Cardiac ventricle fibroblast (primary cell): ENCODE results near the gene EID1. TPM values are rescaled to one million over a fixed set of nuclear protein-coding genes. Genes with fewer than 3 reads are reported as not detected.

ENCODE experiments used
- total RNA-seq: library from RNA; depleted of rRNA; stranded (reverse); fragments of >200 nt; gene quantifications from 2 replicates; pipeline ENCODE4 v1.2.3, GENCODE V29; 2015

The EID1 gene, protein sequence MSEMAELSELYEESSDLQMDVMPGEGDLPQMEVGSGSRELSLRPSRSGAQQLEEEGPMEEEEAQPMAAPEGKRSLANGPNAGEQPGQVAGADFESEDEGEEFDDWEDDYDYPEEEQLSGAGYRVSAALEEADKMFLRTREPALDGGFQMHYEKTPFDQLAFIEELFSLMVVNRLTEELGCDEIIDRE
- total RNA-seq: 204 and 337 TPM in 2 replicates

DNA sequence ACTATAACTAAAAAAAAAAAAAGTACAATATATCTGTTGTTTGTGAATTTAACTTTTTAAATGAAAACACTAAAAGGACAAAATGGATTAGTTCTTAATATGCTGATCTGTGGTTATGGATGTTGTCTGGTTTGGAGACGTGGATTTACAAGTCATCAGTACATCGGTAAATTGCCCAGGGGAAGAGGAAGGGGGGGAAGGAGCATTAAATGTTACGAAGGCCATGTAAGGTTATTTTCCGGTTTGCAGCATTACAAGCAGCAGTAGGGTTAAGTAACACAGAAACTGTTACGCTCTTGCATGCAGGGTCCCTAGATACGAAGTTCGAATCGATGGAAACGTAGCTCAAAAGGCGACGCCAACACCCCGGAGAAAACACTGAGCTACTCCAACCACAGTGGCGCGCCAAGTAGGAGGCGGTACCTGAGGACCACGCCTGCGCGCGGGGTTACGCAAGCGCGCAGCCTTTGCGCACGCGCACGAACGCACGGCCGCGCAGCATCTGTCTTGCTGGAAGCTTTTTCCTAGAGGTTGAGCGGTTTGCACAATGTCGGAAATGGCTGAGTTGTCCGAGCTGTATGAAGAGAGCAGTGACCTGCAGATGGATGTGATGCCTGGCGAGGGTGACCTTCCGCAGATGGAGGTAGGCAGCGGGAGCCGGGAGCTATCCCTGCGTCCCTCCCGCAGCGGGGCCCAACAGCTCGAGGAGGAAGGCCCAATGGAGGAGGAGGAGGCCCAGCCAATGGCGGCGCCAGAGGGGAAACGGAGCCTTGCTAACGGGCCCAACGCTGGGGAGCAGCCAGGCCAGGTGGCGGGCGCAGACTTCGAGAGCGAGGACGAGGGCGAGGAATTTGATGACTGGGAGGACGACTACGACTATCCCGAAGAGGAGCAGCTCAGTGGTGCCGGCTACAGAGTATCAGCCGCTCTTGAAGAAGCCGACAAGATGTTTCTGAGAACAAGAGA lies at the start of gene EID1:
TSS of gene EID1 (plus strand) at position 505 of the 966 bp plus-strand sequence. CDS start at position 548, 43 bp downstream.

Other genes starting within 250 kb of the EID1 start
- gene FBN1, start 232.4 kb upstream of the EID1 start, total RNA-seq: 830 and 868 TPM in 2 replicates
- gene CEP152, start 67.1 kb upstream of the EID1 start, total RNA-seq: 1.1 and 2.9 TPM in 2 replicates
- 0.64 and 1.1 TPM in 2 replicates for gene SHC4, start 85.8 kb downstream of the EID1 start, total RNA-seq
- 21.4 and 46.1 TPM in 2 replicates for gene SECISBP2L, start 168.3 kb downstream of the EID1 start, total RNA-seq